H1 (cell line): ENCODE results near the gene ZNF45.

Experiments used
- CREB1 ChIP-seq: IDR thresholded peaks from 2 replicates; pipeline ENCODE4 v1.6.1; 2012; ENCODE audit warnings: inconsistent platforms
- GABPA ChIP-seq: IDR thresholded peaks from 2 replicates; pipeline ENCODE4 v1.6.1; 2011; ENCODE audit warnings: mild to moderate bottlenecking, low read length, moderate library complexity, borderline replicate concordance; ENCODE audit not compliant: insufficient read depth
- KDM1A ChIP-seq: fragments of 200-600, 300-600 bp; sonication (generic); IDR thresholded peaks from 2 replicates; pipeline ENCODE4 v1.7.1; 2016; ENCODE audit warnings: mild to moderate bottlenecking, low read length, borderline replicate concordance
- MAX ChIP-seq: IDR thresholded peaks from 2 replicates; pipeline ENCODE4 v1.6.1; 2012; ENCODE audit warnings: inconsistent platforms
- NRF1 ChIP-seq: IDR thresholded peaks from 2 replicates; pipeline ENCODE4 v1.6.1; 2011; ENCODE audit warnings: mild to moderate bottlenecking, low read depth, low read length, improper control_type of control experiment
- POLR2A ChIP-seq, 2 experiments: IDR thresholded peaks; 1 replicate in 1 of 2; 2 replicates in 1 of 2; pipeline ENCODE4 v1.6.1; 2011; ENCODE audit warnings: low read depth in 2 of 2, low read length in 2 of 2, mild to moderate bottlenecking in 2 of 2; ENCODE audit errors: control extremely low read depth in 1 of 2
- RAD21 ChIP-seq, 2 experiments: IDR thresholded peaks in 1 of 2; conservative IDR thresholded peaks in 1 of 2; 2 replicates each; pipeline ENCODE4 v1.6.1; 2011; ENCODE audit warnings: low read depth in 2 of 2, low read length in 2 of 2, improper control_type of control experiment in 1 of 2, inconsistent platforms in 1 of 2, mild to moderate bottlenecking in 1 of 2, moderate library complexity in 1 of 2
- RFX5 ChIP-seq: IDR thresholded peaks from 2 replicates; pipeline ENCODE4 v1.6.1; 2011; ENCODE audit warnings: low read depth, low read length, improper control_type of control experiment, borderline replicate concordance
- YY1 ChIP-seq: IDR thresholded peaks from 2 replicates; pipeline ENCODE4 v1.6.1; 2011; ENCODE audit warnings: low read depth, mild to moderate bottlenecking, low read length

GRCh38 chr19:43872547-43873336 is 62.3 kb downstream of the ZNF45 start:
- TF ChIP-seq RAD21 (IDR thresholded peaks at IDR 0.05 in 1 of 2, conservative IDR thresholded peaks at IDR 0.05 in 1 of 2; ENCODE audit: low read depth in 2 of 2, low read length in 2 of 2), result no peak
- TF ChIP-seq RFX5, result no peak
- no peak for TF ChIP-seq KDM1A
- no peak for TF ChIP-seq GABPA
- no peak for TF ChIP-seq YY1
- TF ChIP-seq MAX, result no peak
- no peak for TF ChIP-seq CREB1
- TF ChIP-seq POLR2A (IDR thresholded peaks at IDR 0.05; ENCODE audit: control extremely low read depth in 1 of 2, low read depth in 2 of 2, low read length in 2 of 2), result no peak
- no peak for TF ChIP-seq NRF1
